NCI-H1417 treated with DMSO at 0.1 percent for 48 hours (cell line): ENCODE measurements around the gene NDUFA11.

Source experiments
- DNase-seq: peaks from one replicate; lab custom pipeline; 2025; lab: John Stamatoyannopoulos, UW

Gene NDUFA11

DNA sequence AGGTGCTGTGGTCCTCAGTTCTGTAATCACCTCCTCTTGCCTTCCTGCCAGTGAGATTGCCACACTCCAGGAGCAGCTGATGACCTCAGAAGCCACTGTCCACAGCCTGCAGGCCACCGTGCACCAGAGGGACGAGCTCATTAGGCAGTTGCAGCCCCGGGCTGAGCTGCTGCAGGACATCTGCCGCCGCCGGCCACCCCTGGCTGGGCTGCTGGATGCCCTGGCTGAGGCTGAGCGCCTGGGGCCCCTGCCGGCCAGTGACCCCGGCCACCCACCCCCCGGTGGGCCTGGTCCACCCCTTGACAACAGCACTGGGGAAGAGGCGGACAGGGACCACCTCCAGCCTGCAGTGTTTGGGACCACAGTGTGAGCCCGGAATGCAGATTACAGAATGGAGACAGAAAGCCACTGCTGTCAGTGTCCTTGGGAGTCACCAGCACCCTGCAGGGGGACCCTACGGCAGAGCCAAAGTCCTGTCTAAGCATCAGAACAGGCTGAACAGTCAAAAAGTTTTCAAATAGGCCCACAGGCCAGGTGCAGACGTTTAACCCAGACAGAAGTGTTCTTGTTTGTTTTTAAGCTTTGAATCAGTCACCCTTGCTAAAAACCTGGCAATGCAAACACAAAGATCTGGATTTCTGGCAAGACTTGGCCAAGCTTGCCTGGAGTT, 5.3 kb upstream of the NDUFA11 start:
- no peak for DNase-seq

DNA sequence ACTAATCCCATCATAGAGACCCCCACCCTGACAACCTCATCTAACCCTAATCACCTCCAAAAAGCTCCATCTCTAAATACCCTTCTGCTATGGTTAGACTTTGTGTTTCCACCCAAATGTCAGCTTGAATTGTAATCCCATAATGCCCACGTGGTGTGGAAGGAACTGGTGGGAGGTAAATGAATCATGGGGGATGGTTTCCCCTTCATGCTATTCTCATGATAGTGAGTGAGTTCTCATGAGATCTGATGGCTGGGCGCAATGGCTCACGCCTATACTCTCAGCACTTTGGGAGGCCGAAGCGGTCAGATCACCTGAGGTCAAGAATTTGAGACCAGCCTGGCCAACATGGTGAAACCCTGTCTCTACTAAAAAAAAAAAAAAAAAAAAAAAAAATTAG, 3.7 kb upstream of the NDUFA11 start:
- DNase-seq = no peak

DNA sequence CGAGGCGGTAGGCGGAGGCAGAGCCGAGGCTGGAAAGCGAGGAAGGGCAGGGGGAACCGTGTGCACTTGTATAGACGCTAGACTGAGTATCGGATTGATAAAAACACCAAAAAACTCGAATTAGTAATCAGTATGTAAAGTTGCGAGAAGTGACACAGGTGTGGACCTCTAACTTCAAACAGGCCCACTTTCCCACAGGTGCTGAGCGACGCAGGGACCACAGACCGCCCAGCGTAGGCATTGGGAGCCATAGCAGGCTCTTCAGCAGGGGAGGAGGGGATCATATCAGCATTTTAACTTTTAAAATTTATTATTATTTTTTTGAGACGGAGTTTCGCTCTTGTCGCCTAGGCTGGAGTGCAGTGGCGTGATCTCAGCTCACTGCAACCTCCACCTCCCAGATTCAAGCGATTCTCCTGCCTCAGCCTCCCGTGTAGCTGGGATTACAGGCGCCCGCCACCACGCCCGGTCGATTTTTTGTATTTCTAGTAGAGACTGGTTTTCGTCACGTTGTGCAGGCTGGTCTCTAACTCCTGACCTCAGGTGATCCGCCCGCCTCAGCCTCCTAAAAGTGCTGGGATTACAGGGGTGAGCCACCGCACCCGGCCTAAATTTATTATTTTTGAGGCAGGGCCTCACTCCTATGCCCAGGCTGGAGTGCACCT, 1.7 kb upstream of the NDUFA11 start:
- DNase-seq = no peak

DNA sequence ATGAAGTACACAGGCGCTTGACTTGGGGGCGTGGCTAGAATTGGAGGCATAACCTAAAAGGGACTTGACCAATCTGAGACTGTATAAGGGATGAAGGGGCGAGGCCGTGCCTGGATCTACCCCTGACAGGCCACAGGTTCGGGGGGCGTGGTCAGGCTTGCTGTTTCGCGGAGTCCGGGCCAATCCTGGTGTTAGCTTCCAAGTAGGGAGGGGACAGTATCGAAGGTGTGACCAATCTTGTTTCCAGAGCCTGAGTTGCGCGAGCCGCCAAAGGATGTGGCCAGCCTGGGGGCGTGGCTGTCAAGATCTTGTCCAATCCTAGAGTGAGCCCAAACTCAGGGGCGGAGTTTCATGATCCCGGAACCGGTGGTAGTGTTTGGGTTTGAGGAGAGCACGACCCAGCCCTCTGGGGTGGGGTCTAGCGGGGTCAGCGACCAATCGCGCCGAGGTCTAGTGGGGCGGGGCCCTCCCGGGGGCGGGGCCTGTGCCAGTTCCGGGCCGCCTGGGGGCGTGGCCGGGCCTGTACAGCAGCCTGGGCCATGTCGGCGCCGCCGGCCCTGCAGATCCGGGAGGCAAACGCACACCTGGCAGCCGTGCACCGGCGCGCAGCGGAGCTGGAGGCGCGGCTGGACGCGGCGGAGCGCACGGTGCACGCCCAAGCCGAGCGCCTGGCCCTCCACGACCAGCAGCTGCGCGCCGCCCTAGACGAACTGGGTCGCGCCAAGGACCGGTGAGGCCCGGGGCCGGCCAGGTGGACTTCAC, 943 bp upstream of the NDUFA11 start, which contains the start of gene VMAC:
Gene VMAC, plus strand, starts transcription at position 521 of the 762 bp plus-strand sequence. Its CDS starts 19 bp downstream, at position 540.
- peak; percentile 100 for DNase-seq

DNA sequence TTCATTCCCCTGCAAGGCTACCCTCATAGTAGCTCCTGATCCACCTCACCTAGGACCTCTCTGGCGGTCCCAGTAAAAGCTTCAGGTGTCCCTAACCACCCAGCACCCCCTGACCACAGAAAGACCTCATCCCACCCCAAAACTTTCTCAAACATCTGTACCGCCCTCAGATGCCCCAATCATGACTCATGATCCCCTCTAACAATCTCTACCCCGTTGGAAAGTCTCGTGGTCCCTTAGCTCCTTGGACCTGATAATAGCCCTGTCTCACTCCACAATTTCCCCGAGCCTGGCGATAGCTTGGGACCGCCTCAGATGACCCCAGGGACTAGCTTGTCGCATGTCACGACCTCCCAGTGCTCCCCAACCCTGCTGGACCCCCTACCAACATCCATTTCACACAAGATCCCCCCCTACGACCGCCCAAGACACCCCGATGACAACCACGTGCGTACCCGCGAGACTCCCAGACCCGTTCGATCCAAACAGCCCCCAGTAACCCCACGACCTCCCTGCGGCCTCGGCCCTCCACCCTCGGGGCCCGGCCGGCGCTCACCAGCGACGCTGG, 450 bp downstream of the NDUFA11 start:
- no peak for DNase-seq

DNA sequence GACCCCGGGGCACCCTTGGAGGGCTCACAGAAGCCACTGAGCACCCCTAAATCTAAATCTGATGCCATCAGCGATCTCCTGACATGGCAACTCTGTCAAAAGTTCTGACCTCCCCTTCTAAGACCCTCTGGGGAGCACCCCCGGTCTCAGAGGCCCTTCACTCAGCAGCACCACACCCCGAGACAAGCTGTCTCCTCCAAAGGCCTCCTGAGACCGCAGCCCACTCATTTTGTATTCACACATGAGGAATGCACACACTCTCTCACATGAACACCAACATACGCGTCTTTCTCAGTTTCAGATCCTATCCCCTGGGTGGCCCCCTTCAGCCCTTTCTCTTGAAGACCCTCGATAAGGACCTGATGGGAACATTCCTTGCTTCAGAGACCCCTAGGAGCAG, 2.6 kb downstream of the NDUFA11 start:
- no peak for DNase-seq

DNA sequence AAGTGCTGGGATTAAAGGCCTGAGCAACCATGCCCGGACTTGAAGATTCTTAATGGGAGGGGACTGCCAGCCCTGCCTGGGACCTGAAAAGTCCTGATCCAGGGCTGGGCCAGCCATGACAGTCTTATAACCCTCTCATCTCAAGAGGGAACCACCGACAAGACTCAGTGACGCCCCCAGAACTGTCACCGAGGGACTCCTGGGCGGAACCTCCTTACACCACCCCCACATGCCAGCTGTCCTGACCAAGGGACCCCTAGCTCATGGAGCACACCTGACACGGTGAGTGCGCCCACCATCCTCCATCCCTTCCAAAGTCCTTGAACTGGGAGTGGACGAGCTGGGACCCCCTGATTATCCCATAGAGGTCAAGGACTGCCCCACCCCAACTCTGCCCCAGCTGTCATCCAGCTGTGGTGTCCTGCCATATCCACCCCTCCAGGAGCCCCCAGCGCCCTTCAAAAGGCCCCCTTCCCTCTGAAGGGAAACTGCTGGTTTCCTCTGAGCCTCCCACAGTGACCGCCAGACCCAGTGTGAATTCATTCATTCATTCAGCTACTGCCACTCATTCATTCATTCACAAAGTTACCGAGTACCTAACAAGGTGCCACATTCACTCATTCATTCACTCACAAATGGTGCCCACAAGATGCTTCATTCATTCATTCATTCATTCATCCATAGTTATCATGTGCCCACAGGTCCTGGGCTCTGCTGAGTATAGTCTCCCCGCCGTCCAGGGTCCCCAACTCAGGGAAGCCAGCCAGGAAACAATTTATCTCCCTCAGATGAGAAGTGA, 3.7 kb downstream of the NDUFA11 start:
- DNase-seq = no peak

DNA sequence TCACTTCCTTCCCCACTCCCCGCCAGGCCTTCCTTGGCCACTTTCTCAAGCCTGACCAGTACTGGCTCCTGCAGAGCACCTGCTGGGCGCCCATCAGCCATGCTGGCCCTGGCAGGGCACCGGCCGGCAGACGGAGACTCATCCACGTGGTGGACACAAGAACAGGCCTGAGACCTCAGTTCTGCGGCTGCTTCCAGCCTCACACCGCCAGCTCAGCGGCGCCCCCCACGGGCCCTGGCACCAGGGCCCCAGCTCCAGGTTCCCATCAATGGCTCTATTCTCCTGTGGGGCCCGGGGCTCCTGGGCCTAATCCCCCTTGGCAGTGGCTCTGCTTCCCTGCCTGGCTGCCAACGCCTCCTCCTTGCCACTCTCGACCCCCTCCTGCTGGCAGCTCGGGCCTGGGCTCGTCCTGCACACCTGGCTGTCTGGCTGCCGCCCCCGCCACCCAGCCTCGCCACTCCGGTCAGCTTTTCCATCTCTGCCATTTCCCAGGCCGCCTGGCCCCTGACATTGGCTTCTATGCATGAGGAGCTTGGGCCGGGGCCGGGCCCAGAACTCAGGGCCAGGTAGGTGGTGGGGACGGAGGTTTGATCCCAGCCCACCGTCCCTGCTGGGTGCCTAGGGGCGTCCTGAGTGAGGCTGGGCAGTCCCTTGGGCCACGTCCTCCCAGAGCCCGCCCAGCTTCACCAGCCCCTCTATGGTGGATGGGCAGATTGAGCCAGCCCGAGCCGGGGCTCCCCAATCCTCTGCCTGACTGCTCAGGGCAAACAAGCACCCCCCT, 6.2 kb downstream of the NDUFA11 start:
- no peak for DNase-seq

DNA sequence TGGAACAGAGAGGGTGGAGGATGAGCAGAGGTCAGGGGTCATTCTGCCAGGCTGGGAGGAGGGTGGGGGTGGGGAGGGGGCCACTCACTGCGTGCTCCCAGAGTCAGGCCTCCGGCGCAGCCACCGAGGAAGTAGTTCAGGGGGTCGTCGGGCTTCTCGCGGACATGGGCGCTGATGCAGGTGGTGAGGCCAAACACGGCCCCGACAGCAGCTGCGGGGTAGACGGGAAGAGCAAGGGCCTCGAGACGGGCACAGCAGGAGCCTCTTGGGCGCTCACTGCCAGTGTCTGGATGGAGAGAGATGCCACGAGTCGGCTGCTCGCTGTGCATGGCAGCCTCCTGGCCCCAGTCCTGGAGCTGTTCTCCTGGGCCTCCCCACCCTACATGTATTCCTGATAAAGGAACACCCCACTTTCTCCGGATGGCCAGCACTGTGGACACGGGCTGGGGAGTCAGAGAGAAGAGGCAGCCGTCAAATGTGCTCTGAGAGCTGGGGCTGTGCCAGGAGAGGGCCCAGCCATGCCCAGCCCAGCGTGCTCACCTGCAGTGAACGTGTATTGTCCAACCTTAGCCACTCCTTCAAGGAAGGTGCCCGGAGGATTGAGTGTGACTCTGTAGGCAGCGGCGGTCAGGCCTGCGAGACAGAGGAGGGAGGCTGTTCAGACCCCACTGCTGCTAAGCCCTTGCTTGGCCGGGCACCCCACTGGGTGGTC, 7.1 kb downstream of the NDUFA11 start:
- no peak for DNase-seq

DNA sequence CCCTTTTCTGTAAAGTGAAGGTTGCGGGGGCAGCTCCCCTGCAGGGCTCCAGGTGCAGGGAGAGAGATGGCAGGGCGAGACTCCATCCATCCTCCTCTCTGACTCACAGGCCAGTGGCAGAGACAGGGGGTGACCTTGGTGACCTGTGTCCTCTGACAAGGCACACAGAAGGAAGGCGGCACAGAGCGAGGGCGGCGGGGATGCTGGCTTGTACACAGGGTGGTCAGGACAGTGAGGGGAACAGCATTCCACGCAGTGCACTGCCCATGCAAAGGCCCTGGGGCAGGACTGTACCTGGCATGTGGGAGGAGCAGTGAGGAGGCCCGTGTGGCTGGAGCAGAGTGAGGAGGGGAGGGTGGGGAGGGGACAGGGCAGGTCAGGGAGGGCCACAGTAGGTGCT, 7.7 kb downstream of the NDUFA11 start:
- no peak for DNase-seq

DNA sequence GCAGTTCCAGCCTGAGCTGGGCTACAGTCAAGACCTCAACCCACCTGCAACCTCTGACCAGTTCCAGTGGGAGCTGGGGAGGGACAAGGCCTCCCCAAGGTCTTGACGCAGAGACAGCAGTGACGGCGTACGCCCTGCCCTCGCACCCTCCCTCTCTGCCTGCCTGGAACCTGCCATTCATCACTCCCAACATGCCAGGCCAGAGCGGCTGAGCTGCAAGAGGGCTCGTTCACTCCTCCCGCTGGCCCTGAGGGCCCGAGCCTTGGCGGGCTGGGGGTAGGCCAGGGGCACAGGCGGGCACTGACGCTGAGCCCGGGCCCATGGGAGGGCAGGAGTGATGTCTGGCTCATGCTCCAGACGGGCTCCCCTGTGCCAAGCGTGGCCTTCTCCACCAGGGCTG, 8.2 kb downstream of the NDUFA11 start:
- DNase-seq = no peak

DNA sequence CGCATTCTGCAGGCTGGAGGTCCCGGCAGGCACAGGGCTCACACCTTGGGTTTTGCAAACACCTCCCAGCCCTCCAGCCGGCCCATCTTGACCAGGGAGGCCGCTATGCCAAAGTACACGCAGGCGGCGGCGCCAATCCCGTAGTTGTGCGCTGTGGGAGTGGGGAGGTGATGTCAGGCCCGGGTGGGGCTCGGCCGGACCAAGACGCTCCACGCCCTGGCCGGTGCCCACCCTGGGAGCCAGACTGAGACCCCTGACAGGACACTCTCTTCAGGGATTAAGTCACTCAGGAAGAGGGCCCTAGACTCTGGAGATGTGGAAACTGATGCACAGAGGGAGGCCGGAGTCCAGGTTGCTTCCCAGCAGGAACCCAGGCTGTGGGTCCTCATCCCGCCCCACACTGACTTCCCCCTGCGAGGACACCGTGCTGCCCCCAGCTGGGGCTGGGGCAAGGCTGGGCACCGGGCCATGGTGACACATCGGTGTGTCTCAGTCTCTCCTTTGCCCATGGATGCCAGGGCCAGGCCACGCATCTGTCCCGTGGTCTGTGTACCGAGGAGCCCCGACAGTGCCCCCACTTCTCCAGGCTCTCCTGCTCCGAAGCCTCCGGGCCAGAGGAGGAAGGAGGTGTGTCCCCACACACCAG, 8.8 kb downstream of the NDUFA11 start:
- no peak for DNase-seq

DNA sequence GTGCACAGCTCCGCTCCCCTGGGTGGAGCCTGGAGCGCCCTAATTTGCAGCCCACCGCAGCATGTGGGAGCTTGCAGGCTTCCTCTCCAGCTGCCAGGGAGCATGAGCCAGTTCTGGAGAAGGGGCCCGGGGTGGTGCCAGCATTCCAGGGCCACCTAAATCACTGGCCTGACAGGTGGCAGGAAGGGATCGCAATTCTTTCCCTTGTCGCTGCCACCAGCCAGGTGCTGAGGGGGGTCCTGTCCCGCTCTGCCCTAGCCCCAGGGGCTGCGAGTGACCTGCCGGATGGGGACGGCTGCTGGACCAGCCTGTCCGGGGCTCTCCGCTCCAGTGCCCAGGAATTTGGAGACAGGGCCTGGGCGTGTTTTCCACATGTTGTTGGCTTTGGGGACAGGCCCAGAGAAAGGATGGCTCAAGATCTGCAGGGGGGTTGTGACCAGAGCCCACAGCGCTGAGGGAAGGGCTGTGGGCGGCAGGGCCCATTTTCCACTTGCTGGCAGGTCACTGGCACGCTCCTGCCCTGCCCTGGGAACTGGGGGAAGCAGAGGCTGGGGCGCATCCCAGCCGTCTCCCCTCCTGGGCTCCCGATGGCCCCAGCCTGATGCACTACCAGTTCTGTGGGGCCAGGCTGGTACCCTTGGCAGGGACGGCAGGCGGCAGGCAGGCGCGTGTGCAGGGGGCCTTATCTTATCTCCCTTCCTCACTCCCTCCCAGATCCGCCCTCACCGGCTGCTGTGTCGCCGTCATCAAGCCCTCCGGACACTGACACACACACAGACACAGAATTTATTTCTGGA, 9.5 kb downstream of the NDUFA11 start:
- DNase-seq = no peak

DNA sequence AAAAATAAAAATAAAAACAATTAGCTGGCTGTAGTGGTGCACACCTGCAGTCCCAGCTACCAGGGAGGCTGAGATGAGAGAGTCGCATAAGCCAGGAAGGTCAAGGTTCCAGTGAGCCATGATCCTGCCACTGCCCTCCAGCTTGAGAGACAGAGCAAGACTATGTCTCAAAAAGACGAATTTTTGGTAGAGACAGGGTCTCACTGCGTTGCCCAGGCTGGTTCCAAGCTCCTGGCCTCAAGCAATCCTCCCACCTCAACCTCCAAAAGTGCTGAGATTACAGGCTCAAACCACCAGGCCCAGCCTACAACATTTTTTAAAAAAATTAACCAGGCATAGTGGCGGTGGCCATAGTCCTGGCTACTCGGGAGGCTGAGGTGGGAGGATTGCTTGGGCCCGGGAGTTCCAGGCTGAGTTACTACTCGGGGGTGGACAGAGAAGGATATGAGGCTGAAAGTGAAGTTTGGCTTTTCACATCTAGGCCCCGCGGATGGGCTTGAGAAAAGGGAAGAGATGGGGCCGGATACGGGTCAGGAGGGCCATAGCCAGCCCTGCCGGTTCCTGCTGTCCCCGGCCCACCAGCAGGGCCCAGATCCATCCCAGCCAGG, 10.2 kb downstream of the NDUFA11 start:
- DNase-seq = no peak

DNA sequence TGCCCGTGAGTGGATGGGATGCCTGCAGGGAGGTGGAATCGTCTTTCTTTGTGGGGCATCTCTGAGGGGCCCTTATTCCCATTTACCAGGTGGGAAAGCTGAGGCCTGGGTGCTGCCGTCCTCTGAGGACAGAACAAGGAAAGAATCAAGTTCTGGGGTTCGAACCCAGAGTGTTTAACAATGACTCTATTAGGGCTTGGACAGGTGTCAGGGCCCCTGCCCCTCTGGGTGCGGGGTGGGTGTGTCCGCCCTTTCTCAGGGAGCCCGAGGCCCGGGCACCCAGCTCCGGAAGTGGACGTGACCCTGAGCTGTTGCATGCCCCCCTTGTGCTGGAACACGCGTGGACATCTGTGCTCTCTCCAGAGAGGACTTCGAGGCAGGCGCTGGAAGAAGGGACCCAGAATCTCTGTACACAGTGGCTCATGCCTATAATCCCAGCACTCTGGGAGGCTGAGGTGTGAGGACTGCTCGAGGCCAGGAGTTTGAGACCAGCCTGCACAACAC, 10.8 kb downstream of the NDUFA11 start:
- DNase-seq = no peak

DNA sequence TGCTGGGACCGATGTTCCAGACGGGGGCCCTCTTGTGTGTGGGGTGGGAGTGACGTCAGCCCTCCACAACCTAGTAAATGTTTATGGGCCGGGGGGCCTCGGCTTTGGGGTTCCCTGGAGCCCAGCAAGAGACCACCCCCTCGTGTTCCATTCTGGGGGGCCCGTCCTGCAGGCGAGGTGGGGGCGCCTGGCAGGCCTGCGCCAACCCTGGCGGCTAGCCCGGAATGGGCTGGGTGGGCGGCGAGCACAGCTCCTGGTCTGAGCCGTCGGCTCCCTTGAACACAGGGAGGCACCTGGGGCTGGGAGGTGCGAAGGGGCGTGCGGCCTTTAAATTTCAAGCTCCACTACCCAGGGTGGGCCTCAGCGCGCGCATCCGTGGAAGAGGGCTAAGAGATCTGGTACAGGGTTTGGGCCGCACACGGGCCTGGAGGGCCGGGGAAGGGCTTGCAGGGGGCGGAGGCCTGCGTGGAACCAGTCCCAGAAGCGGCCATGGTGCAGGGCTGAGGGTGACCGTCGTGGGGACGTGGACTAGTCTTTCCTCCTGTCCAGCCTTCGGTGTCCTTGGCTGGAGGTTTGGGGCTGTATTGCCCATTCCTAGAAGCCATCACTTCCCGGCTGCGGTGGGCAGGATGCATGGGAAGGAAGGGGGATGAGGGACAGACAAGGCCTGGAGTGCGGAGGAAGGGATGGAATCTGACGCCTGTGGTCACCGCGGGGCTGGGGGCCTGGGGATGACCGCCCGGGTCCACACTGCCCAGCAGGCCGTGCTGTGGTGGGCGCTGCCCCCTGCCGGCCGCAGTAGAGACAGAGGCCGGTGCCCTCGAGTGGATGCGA, 11.4 kb downstream of the NDUFA11 start:
- DNase-seq = no peak

DNA sequence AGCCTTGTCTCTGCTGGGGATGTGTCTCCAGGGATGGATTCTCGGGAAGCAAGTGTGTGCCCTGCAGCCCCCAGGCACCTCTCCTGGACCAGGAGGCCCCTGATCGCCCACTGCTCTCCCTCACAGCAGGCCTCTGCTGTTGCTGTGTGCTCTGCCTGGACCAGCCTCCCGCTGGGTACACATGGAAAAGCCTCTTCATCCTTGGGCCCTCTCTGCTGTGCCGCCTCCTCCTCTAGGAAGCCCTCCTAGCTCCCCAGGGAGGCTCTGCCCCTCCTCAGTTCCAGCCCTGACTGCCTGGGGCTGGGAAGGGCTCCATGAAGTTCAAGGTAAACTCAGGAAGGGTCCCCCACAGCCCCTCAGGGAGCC, 12.0 kb downstream of the NDUFA11 start:
- no peak for DNase-seq

DNA sequence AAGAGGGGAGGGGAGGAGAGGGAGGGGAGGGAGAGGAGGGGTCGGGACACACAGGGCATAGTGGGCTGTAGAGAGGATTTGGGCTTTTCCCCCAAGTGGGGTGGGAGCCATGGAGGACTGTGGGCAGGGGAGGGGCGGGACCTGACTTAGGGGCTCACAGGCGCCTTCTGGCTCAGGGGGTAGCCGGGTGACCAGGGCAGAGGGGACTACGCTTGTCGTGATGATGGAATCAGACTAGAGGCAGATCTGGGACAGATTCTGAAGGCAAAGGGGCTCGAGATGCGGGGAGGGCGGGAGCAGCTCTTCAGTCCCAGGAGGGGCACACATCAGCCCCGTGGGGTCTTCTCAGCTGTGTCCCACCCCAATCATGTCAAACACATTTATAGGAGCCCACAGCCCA, 13.5 kb downstream of the NDUFA11 start:
- no peak for DNase-seq
